ENCODE data around the gene HINT3. TPM values are rescaled to one million over a fixed set of nuclear protein-coding genes. Genes with fewer than 3 reads are reported as not detected.

The HINT3 gene
- total RNA-seq, 4 donors from 2014 or later: 19.8 to 27.8 (median 21.2) TPM

DNA sequence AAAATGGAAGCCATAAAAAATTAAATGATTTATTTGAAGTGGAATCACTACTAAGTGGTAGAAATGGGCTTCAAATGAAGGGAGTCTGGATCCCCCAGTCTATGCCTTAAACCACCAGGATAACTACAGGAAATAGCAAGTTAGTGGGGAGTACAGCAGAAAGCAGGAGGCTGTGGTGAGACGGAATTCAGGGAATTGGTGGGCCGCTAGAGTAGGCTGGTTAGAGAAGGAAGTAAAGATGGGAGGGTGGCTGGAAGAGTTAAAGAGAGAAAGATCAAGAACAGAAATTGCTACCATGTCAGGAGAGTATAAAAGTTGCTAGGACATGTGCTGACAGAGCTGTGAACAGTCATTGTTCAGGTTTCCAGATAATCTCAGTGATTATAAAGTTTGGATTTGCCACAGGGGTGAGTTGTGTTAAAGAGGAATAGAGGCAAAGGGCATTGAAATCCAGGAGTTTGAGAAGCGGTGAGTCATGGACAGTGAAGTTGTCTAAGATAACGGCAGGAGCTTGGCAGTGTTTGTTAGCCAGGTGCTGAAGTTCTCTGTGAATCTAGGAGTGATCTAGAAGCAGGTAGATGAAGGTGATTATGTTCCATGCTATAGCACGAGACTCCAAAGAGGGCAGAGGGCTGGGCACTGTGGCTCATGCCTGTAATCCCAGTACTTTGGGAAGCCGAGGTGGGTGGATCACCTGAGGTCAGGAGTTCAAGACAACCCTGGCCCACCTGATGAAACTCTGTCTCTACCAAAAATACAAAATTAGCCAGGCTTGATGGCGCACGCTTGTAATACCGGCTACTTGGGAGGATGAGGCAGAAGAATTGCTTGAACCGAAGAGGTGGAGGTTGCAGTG lies 13.7 kb upstream of the HINT3 start:
- H3K4me1 ChIP-seq: peaks cover 0 to 40% (median 13%) of the 10 kb centered on the region in 4 donors
- TF ChIP-seq EP300 (IDR thresholded peaks at IDR 0.05) (no peak), CTCF (IDR thresholded peaks at IDR 0.05) (no peak), POLR2A (IDR thresholded peaks at IDR 0.05) (no peak)
- no peaks in the 10 kb centered on the region for H3K9me3 ChIP-seq
- no peak overlapping the region for H3K27ac ChIP-seq
- DNase-seq (ENCODE audit: low spot score in 2 of 2): no peak
- no peaks in the 10 kb centered on the region for H3K36me3 ChIP-seq
- no peaks in the 10 kb centered on the region for H3K27me3 ChIP-seq
- 93 to 94% methylated on average over 10 of the region's 10 CpGs for WGBS, 2 donors
- no peak overlapping the region for H3K4me3 ChIP-seq

DNA sequence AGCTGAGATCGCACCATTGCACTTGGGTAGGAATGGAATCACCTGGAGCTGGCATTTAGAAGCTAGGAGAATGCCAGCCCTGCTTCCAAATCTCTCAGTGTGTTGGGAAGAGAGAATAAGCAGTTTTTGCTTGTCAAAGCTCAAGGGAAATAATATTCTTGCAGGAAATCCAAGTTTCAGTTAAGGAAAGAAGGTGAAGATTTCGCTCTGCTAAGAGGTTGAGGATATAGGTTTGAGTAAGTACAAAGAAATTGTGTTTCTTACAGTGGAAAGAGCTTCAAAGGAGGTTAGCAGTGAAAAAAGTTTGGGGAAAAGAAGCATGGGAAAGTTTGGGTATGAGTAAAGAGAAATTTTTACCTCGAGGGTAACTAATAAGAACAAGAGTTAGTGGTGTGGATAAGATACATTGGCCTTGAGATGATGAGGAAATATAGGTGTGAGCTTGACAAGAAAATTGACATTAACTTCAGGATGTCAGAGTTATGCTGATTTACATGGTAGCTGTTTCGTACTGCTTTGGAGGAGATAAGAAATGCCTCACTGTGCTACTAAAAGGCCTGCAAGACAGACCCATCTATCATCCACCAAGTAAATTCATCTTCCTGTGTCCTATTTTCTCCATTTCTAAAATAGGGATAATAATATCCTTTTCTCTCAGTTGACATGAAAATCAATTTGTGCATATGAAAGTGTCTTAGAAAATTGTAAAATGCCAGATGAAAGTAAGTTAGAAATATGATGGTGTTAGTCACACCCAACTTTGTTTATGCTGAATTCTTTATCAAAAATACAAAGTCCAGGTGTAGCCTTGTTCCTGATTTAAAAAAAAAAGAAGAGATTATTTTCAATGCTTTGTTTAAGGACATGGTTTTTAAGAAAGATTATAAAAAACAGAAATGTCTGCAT lies 12.8 kb upstream of the HINT3 start:
- Histone ChIP-seq H3K27ac (peak overlapping the region in 2 of 4 donors; percentile 64 to 78), H3K4me1 (peaks cover 0 to 40% (median 13%) of the 10 kb centered on the region in 4 donors), H3K27me3 (no peaks in the 10 kb centered on the region), H3K36me3 (no peaks in the 10 kb centered on the region), H3K4me3 (no peak overlapping the region), H3K9me3 (no peaks in the 10 kb centered on the region)
- no peak for TF ChIP-seq POLR2A (IDR thresholded peaks at IDR 0.05)
- no peak for TF ChIP-seq EP300 (IDR thresholded peaks at IDR 0.05)
- no peak for TF ChIP-seq CTCF (IDR thresholded peaks at IDR 0.05)
- 88 to 93% methylated on average over 4 of the region's 4 CpGs for WGBS, 2 donors
- no peak for DNase-seq (ENCODE audit: low spot score in 2 of 2)

DNA sequence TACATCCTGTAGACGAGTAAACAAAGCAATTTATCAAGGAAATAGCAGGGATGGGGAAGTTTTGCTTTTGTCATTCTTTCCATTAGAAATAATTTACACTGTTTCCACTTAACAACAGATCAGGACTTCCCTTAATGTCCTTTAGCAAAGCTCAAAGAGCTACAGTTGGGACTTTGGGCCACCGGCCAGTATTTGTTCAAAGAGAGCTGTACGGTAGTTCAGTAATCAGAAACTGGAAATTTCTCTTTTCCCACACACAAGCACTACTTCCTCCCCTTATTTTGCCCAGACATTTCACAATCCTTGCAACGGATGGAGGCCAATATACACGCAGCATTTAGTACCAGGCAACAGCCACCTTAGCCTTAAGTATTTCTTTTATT lies 12.1 kb upstream of the HINT3 start:
- H3K9me3 ChIP-seq: no peaks in the 10 kb centered on the region
- WGBS, 2 donors: 5 to 8% methylated on average over 5 of the region's 5 CpGs
- peak; percentile 21 to 68 for DNase-seq (ENCODE audit: low spot score in 2 of 2)
- no peaks in the 10 kb centered on the region for H3K27me3 ChIP-seq
- TF ChIP-seq CTCF (IDR thresholded peaks at IDR 0.05) (no peak), POLR2A (IDR thresholded peaks at IDR 0.05) (no peak), EP300 (IDR thresholded peaks at IDR 0.05) (peak in 1 of 2 donors; percentile 84)
- H3K27ac ChIP-seq: peak overlapping the region in 2 of 4 donors; percentile 64 to 78
- H3K36me3 ChIP-seq: no peaks in the 10 kb centered on the region
- H3K4me3 ChIP-seq: no peak overlapping the region
- peaks cover 0 to 40% (median 13%) of the 10 kb centered on the region in 4 donors for H3K4me1 ChIP-seq

GRCh38 chr6:125944896-125945295 lies 11.7 kb upstream of the HINT3 start:
- H3K27ac ChIP-seq: peak overlapping the region in 2 of 4 donors; percentile 64 to 78

More at GRCh38 chr6:125944896-125945295, 11.7 kb upstream of the HINT3 start:
- Histone ChIP-seq H3K4me1 (peaks cover 0 to 40% (median 13%) of the 10 kb centered on the region in 4 donors), H3K4me3 (no peak overlapping the region), H3K9me3 (no peaks in the 10 kb centered on the region), H3K27me3 (no peaks in the 10 kb centered on the region), H3K36me3 (no peaks in the 10 kb centered on the region)
- TF ChIP-seq POLR2A (IDR thresholded peaks at IDR 0.05) (no peak), EP300 (IDR thresholded peaks at IDR 0.05) (no peak), CTCF (IDR thresholded peaks at IDR 0.05) (no peak)
- no peak for DNase-seq (ENCODE audit: low spot score in 2 of 2)
- WGBS, 2 donors: 65 to 67% methylated on average over 1 of the region's 1 CpG
